T-cell (primary cell): Measurements from ENCODE around the gene PLEKHM3. TPM values are rescaled to one million over a fixed set of nuclear protein-coding genes. Genes with fewer than 3 reads are reported as not detected.
"Not testable (repeated sequence)": the region's sequence is repeated elsewhere in the genome, so short reads cannot be mapped to it uniquely, and the experiment has no call there.

Experiments used
- ATAC-seq, 4 experiments: fragments of 200-7000 bp in 3 of 4; fragments of 150-1000 bp in 1 of 4; cut with Tn5 transposase; replicated peaks in 1 of 4; 1 replicate in 3 of 4; 2 replicates in 1 of 4; pipeline ENCODE4 v1.10.0; 2021; ENCODE audit warnings: moderate library complexity in 3 of 4, mild to moderate bottlenecking in 2 of 4, moderate number of reproducible peaks in 1 of 4
- CTCF ChIA-PET, 2 donors: fragments of 300-600 bp; sonication (Branson Sonifier 250); formaldehyde crosslinking; loops; one replicate each; lab custom pipeline; 2022; ENCODE audit warnings: antibody characterized with exemption in 2 of 2; lab: Charles Lee
- POLR2A ChIA-PET, 2 donors: fragments of 300-600 bp; sonication (Branson Sonifier 250); formaldehyde crosslinking; loops; one replicate each; lab custom pipeline; 2022; ENCODE audit warnings: antibody characterized with exemption in 2 of 2; lab: Charles Lee
- DNase-seq, 35 experiments: peaks; one replicate each; pipeline versions ENCODE4 v3.0.0 to v3.0.0-alpha.2; 2013 to 2023
- H3K27ac ChIP-seq: one replicate; pipeline ENCODE4 v1.5.1; 2013; ENCODE audit warnings: low read length
- H3K27me3 ChIP-seq, 2 experiments: replicated peaks in 1 of 2; 1 replicate in 1 of 2; 2 replicates in 1 of 2; pipeline versions ENCODE4 v1.6.1 to v1.7.0; 2013; ENCODE audit warnings: low read length in 1 of 2, mixed read lengths in 1 of 2; ENCODE audit not compliant: control insufficient read depth in 2 of 2, insufficient read depth in 2 of 2; ENCODE audit errors: extremely low read depth in 1 of 2
- H3K36me3 ChIP-seq, 2 donors: 1 replicate in 1 of 2; 2 replicates in 1 of 2; pipeline versions ENCODE4 v1.6.1 to v1.7.0; 2013; ENCODE audit warnings: low read length in 1 of 2; ENCODE audit not compliant: control insufficient read depth in 2 of 2, insufficient read depth in 1 of 2; ENCODE audit errors: extremely low read depth in 1 of 2
- H3K4me1 ChIP-seq, 2 experiments: 1 replicate in 1 of 2; 2 replicates in 1 of 2; pipeline versions ENCODE4 v1.6.1 to v1.7.0; 2013; ENCODE audit warnings: low read length in 2 of 2, mixed read lengths in 1 of 2; ENCODE audit not compliant: insufficient read depth in 2 of 2, control insufficient read depth in 1 of 2; ENCODE audit errors: extremely low read depth in 1 of 2
- H3K4me3 ChIP-seq, 2 donors: 1 replicate in 1 of 2; 2 replicates in 1 of 2; pipeline versions ENCODE4 v1.5.1 to v1.7.0; 2013; ENCODE audit warnings: mild to moderate bottlenecking in 2 of 2, low read length in 1 of 2, moderate library complexity in 1 of 2; ENCODE audit not compliant: control insufficient read depth in 1 of 2; ENCODE audit errors: extremely low read depth in 1 of 2
- H3K9me3 ChIP-seq: 2 replicates; pipeline ENCODE4 v1.7.0; 2013
- H3K27ac Mint-ChIP-seq, 2 donors: one replicate each; pipeline ENCODE4 v1.8.0; 2020 to 2021; ENCODE audit warnings: mild to moderate bottlenecking in 2 of 2, mixed read lengths in 2 of 2
- H3K27me3 Mint-ChIP-seq, 2 donors: one replicate each; pipeline ENCODE4 v1.8.0; 2021 to 2022; ENCODE audit warnings: mixed read lengths in 2 of 2
- H3K36me3 Mint-ChIP-seq: one replicate; pipeline ENCODE4 v1.8.0; 2021; ENCODE audit warnings: mixed read lengths
- H3K4me1 Mint-ChIP-seq, 3 donors: one replicate each; pipeline ENCODE4 v1.8.0; 2020 to 2022; ENCODE audit warnings: mixed read lengths in 3 of 3, mild to moderate bottlenecking in 1 of 3
- H3K4me3 Mint-ChIP-seq, 3 donors: one replicate each; pipeline ENCODE4 v1.8.0; 2020 to 2022; ENCODE audit warnings: mild to moderate bottlenecking in 3 of 3, mixed read lengths in 3 of 3, moderate library complexity in 3 of 3
- H3K9me3 Mint-ChIP-seq, 3 donors: one replicate each; pipeline ENCODE4 v1.8.0; 2020 to 2022; ENCODE audit warnings: mixed read lengths in 3 of 3
- WGBS: methylation state at CpG from one replicate; pipeline ENCODE4 v1.1.5; 2013; ENCODE audit warnings: missing lambda C conversion rate; ENCODE audit not compliant: insufficient coverage; 5-methylcytosine and 5-hydroxymethylcytosine counted together
- total RNA-seq, 35 experiments: library from RNA in 6 of 35; stranded (reverse) in 6 of 35; fragments of 120-200 nt in 1 of 35; gene quantifications; one replicate each; pipeline versions ENCODE4 v1.2.1 to v1.2.4 and lab custom pipeline; 2013 to 2026

Gene PLEKHM3
- total RNA-seq, 5 donors from 2014 or later (not counting 1 experiment from before 2014, with no cell fraction given) = 12.3 to 18.1 (median 13.9) TPM

- H3K27me3 ChIP-seq, H3K9me3 Mint-ChIP-seq, H3K27ac ChIP-seq, ATAC-seq, H3K27me3 Mint-ChIP-seq, POLR2A ChIA-PET, H3K4me1 Mint-ChIP-seq, H3K4me3 ChIP-seq, H3K27ac Mint-ChIP-seq, H3K4me1 ChIP-seq, H3K9me3 ChIP-seq, CTCF ChIA-PET, H3K4me3 Mint-ChIP-seq, DNase-seq: not testable (repeated sequence)
- H3K36me3 ChIP-seq = peaks cover 0 to 10% of the 10 kb centered on the region in 2 donors
- 100% methylated on average over 4 of the region's 5 CpGs for WGBS
- H3K36me3 Mint-ChIP-seq = peaks cover 58% of the 10 kb centered on the region
Measured at GRCh38 chr2:207906495-207906894, 118.8 kb downstream of the PLEKHM3 start.

- H3K36me3 ChIP-seq = peaks cover 0 to 8% of the 10 kb centered on the region in 2 donors
- H3K9me3 ChIP-seq = no peaks in the 10 kb centered on the region
- ATAC-seq = no peak
- Mint-ChIP-seq H3K9me3 (no peaks in the 10 kb centered on the region), H3K4me1 (no peaks in the 10 kb centered on the region), H3K27me3 (no peaks in the 10 kb centered on the region), H3K4me3 (no peak overlapping the region), H3K36me3 (peaks cover 59% of the 10 kb centered on the region), H3K27ac (no peak overlapping the region)
- H3K4me3 ChIP-seq = no peak overlapping the region
- ChIA-PET CTCF (no interaction called here), POLR2A (no interaction called here)
- DNase-seq = no peak
- no peaks in the 10 kb centered on the region for H3K27me3 ChIP-seq
- no peaks in the 10 kb centered on the region for H3K4me1 ChIP-seq
- no peak overlapping the region for H3K27ac ChIP-seq
- no CpG with 5 or more reads among the region's 1 CpG for WGBS
Measured at GRCh38 chr2:207905546-207905945, 119.8 kb downstream of the PLEKHM3 start.

GRCh38 chr2:207903236-207903635 is 122.1 kb downstream of the PLEKHM3 start:
- no peaks in the 10 kb centered on the region for H3K27me3 ChIP-seq
- CTCF ChIA-PET = no interaction called here
- H3K36me3 Mint-ChIP-seq = peaks cover 58% of the 10 kb centered on the region

GRCh38 chr2:207902821-207903220 is 122.5 kb downstream of the PLEKHM3 start:
- H3K36me3 Mint-ChIP-seq = peaks cover 53% of the 10 kb centered on the region
- ATAC-seq (no peak), DNase-seq (no peak)
- ChIA-PET POLR2A (no interaction called here), CTCF (no interaction called here)
- no peak overlapping the region for H3K27ac Mint-ChIP-seq
- no peak overlapping the region for H3K4me3 ChIP-seq
- peaks cover 0 to 15% of the 10 kb centered on the region in 2 donors for H3K36me3 ChIP-seq
- H3K27ac ChIP-seq = no peak overlapping the region
- H3K4me3 Mint-ChIP-seq = no peak overlapping the region
- WGBS = no CpG with 5 or more reads among the region's 2 CpGs
- H3K9me3 Mint-ChIP-seq = no peaks in the 10 kb centered on the region
- H3K4me1 ChIP-seq = no peaks in the 10 kb centered on the region
- H3K27me3 ChIP-seq = no peaks in the 10 kb centered on the region
- H3K9me3 ChIP-seq = no peaks in the 10 kb centered on the region
- H3K4me1 Mint-ChIP-seq = no peaks in the 10 kb centered on the region
- H3K27me3 Mint-ChIP-seq = no peaks in the 10 kb centered on the region

More at GRCh38 chr2:207903236-207903635, 122.1 kb downstream of the PLEKHM3 start:
- ATAC-seq = no peak
- Histone ChIP-seq H3K4me1 (no peaks in the 10 kb centered on the region), H3K9me3 (no peaks in the 10 kb centered on the region), H3K27ac (no peak overlapping the region), H3K36me3 (peaks cover 0 to 15% of the 10 kb centered on the region in 2 donors), H3K4me3 (no peak overlapping the region)
- POLR2A ChIA-PET = no interaction called here
- Mint-ChIP-seq H3K27me3 (no peaks in the 10 kb centered on the region), H3K9me3 (no peaks in the 10 kb centered on the region), H3K4me3 (no peak overlapping the region), H3K27ac (no peak overlapping the region), H3K4me1 (no peaks in the 10 kb centered on the region)
- no peak for DNase-seq
- no CpG with 5 or more reads among the region's 3 CpGs for WGBS

GRCh38 chr2:207901829-207902228 is 123.5 kb downstream of the PLEKHM3 start:
- Histone ChIP-seq H3K36me3 (peaks cover 0 to 12% of the 10 kb centered on the region in 2 donors), H3K27me3 (no peaks in the 10 kb centered on the region), H3K4me3 (no peak overlapping the region), H3K27ac (no peak overlapping the region), H3K9me3 (no peaks in the 10 kb centered on the region), H3K4me1 (no peaks in the 10 kb centered on the region)
- peaks cover 50% of the 10 kb centered on the region for H3K36me3 Mint-ChIP-seq
- ATAC-seq = no peak
- no peak overlapping the region for H3K4me3 Mint-ChIP-seq
- no peak overlapping the region for H3K27ac Mint-ChIP-seq
- no peaks in the 10 kb centered on the region for H3K27me3 Mint-ChIP-seq
- no peaks in the 10 kb centered on the region for H3K9me3 Mint-ChIP-seq
- no CpG with 5 or more reads among the region's 9 CpGs for WGBS
- no peaks in the 10 kb centered on the region for H3K4me1 Mint-ChIP-seq
- CTCF ChIA-PET = no interaction called here
- DNase-seq = no peak
- POLR2A ChIA-PET = interaction anchor here in 1 of 2 donors (0.5 kb wide), 1 partner anchor 272 kb away, joined by 3 read pairs; no protein-coding TSS in a partner anchor

- DNase-seq (no peak), ATAC-seq (no peak)
- no peaks in the 10 kb centered on the region for H3K27me3 Mint-ChIP-seq
- POLR2A ChIA-PET = no interaction called here
- Histone ChIP-seq H3K27ac (no peak overlapping the region), H3K4me1 (no peaks in the 10 kb centered on the region), H3K9me3 (no peaks in the 10 kb centered on the region), H3K4me3 (no peak overlapping the region), H3K27me3 (no peaks in the 10 kb centered on the region), H3K36me3 (peaks cover 0 to 12% of the 10 kb centered on the region in 2 donors)
- CTCF ChIA-PET = no interaction called here
- H3K4me1 Mint-ChIP-seq = no peaks in the 10 kb centered on the region
- peaks cover 49% of the 10 kb centered on the region for H3K36me3 Mint-ChIP-seq
- H3K4me3 Mint-ChIP-seq = no peak overlapping the region
- H3K9me3 Mint-ChIP-seq = no peaks in the 10 kb centered on the region
- H3K27ac Mint-ChIP-seq = no peak overlapping the region
- 100% methylated on average over 4 of the region's 4 CpGs for WGBS
Measured at GRCh38 chr2:207901401-207901800, 123.9 kb downstream of the PLEKHM3 start.

GRCh38 chr2:207898354-207898695 is 127.0 kb downstream of the PLEKHM3 start:
- WGBS = 84% methylated on average over 3 of the region's 8 CpGs
- Histone ChIP-seq H3K27me3 (no peaks in the 10 kb centered on the region), H3K4me1 (no peaks in the 10 kb centered on the region), H3K9me3 (no peaks in the 10 kb centered on the region), H3K4me3 (no peak overlapping the region), H3K27ac (no peak overlapping the region), H3K36me3 (peaks cover 0 to 12% of the 10 kb centered on the region in 2 donors)
- Mint-ChIP-seq H3K27ac (no peak overlapping the region), H3K27me3 (no peaks in the 10 kb centered on the region), H3K4me1 (no peaks in the 10 kb centered on the region), H3K4me3 (no peak overlapping the region), H3K36me3 (peaks cover 35% of the 10 kb centered on the region), H3K9me3 (no peaks in the 10 kb centered on the region)
- CTCF ChIA-PET = no interaction called here
- POLR2A ChIA-PET = no interaction called here
- DNase-seq (no peak), ATAC-seq (no peak)
